ENCODE measurements around the gene EIF2A.

Gene EIF2A

GRCh38 chr3:150538324-150539208 is 8.0 kb upstream of the EIF2A start:
- intact Hi-C loops (cut with DNase I), result no loop called here
- no peak for DNase-seq

- intact Hi-C loops (cut with DNase I), result no loop called here
- DNase-seq, result no peak
These were observed 6.3 kb upstream of the EIF2A start for GRCh38 chr3:150540297-150540696.

- DNase-seq, result no peak
- intact Hi-C loops (cut with DNase I), result no loop called here
These were observed 5.6 kb upstream of the EIF2A start for GRCh38 chr3:150540991-150541390.

- intact Hi-C loops (cut with DNase I), result no loop called here
- DNase-seq, result no peak
These were observed 3.5 kb upstream of the EIF2A start for GRCh38 chr3:150543128-150543527.

GRCh38 chr3:150543531-150543930 is 3.1 kb upstream of the EIF2A start:
- intact Hi-C loops (cut with DNase I), result no loop called here
- DNase-seq, result no peak

GRCh38 chr3:150544041-150544440 is 2.5 kb upstream of the EIF2A start:
- no peak for DNase-seq
- intact Hi-C loops (cut with DNase I), result no loop called here

- intact Hi-C loops (cut with DNase I), result loop anchor here (5.0 kb wide), 1 partner anchor 137 kb away; the partner anchor contains the start of gene TSC22D2
- DNase-seq, result no peak
These were observed 1.9 kb upstream of the EIF2A start for GRCh38 chr3:150544726-150545125.

- DNase-seq, result peak in 38 of 42 donors; percentile 19 to 76 (median 50)
- intact Hi-C loops (cut with DNase I), result loop anchor here (1.0 to 5.0 kb wide), 3 partner anchors 58 to 217 kb away; partner anchors contain the start of genes SELENOT, SIAH2 and TSC22D2
These were observed 965 bp upstream of the EIF2A start for GRCh38 chr3:150545419-150546225.

- intact Hi-C loops (cut with DNase I), result loop anchor here (2.0 to 5.0 kb wide), 2 partner anchors 140 to 216 kb away; partner anchors contain the start of genes SIAH2 and TSC22D2
- no peak for DNase-seq
These were observed 606 bp downstream of the EIF2A start for GRCh38 chr3:150547045-150547741.

- intact Hi-C loops (cut with DNase I), result no loop called here
- no peak for DNase-seq
These were observed 9.4 kb downstream of the EIF2A start for GRCh38 chr3:150555859-150556436.

GRCh38 chr3:150556792-150557191 is 10.2 kb downstream of the EIF2A start:
- intact Hi-C loops (cut with DNase I), result no loop called here
- no peak for DNase-seq

- intact Hi-C loops (cut with DNase I), result no loop called here
- DNase-seq, result no peak
These were observed 11.1 kb downstream of the EIF2A start for GRCh38 chr3:150557725-150558124.

- intact Hi-C loops (cut with DNase I), result no loop called here
These were observed 17.7 kb downstream of the EIF2A start for GRCh38 chr3:150564243-150564642.

GRCh38 chr3:150567328-150567727 is 20.7 kb downstream of the EIF2A start:
- no peak for DNase-seq
- intact Hi-C loops (cut with DNase I), result no loop called here

More at GRCh38 chr3:150564243-150564642, 17.7 kb downstream of the EIF2A start:
- no peak for DNase-seq

- DNase-seq, result no peak
- intact Hi-C loops (cut with DNase I), result no loop called here
These were observed 31.3 kb downstream of the EIF2A start for GRCh38 chr3:150577855-150578254.

GRCh38 chr3:150581174-150581573 is 34.6 kb downstream of the EIF2A start:
- DNase-seq, result no peak
- intact Hi-C loops (cut with DNase I), result no loop called here

- no peak for DNase-seq
- intact Hi-C loops (cut with DNase I), result no loop called here
These were observed 36.0 kb downstream of the EIF2A start for GRCh38 chr3:150582620-150583019.

- DNase-seq, result no peak
- intact Hi-C loops (cut with DNase I), result no loop called here
These were observed 36.4 kb downstream of the EIF2A start for GRCh38 chr3:150583028-150583427.

Data from head of caudate nucleus (tissue), 42 donors.